SK-N-MC (cell line): ENCODE data around the gene ATP6V1C2.
A peak's percentile ranks its signal among the peaks of the same experiment; 100 is the strongest.

Experiments used
- DNase-seq: peaks from one replicate; pipeline ENCODE4 v3.0.0-alpha.2; 2011; ENCODE audit warnings: low read depth, low spot score
- H3K27ac ChIP-seq: fragments of 200-600 bp; sonication (generic); 2 replicates; pipeline ENCODE4 v1.5.1; 2016; ENCODE audit warnings: mixed run types
- H3K36me3 ChIP-seq: fragments of 200-600 bp; sonication (generic); 2 replicates; pipeline ENCODE4 v1.6.1; 2017; ENCODE audit warnings: antibody characterized with exemption, low read length, mixed read lengths; ENCODE audit not compliant: insufficient read depth
- H3K4me3 ChIP-seq: fragments of 200-600 bp; sonication (generic); 2 replicates; pipeline ENCODE4 v1.5.1; 2016
- H3K9ac ChIP-seq: fragments of 200-600 bp; sonication (generic); 2 replicates; pipeline ENCODE4 v1.8.0; 2017; ENCODE audit warnings: mixed run types, mixed read lengths; ENCODE audit not compliant: insufficient read length
- H3K9me3 ChIP-seq: fragments of 200-600 bp; sonication (generic); 2 replicates; pipeline ENCODE4 v1.6.1; 2017; ENCODE audit warnings: low read depth, mild to moderate bottlenecking, antibody characterized with exemption, low read length, moderate library complexity, mixed read lengths
- EZH2 ChIP-seq: fragments of 200-600 bp; sonication (generic); IDR thresholded peaks from one replicate; pipeline ENCODE4 v1.6.1; 2017; ENCODE audit warnings: antibody characterized with exemption
- FOXP2 ChIP-seq: optimal IDR thresholded peaks from 2 replicates; pipeline ENCODE3; 2011; ENCODE audit warnings: mild to moderate bottlenecking, moderate library complexity; ENCODE audit not compliant: insufficient read depth; ENCODE audit errors: extremely low read length, control extremely low read depth
- POLR2AphosphoS5 ChIP-seq: IDR thresholded peaks from 2 replicates; pipeline ENCODE4 v1.6.1; 2012; ENCODE audit warnings: mild to moderate bottlenecking, low read depth, low read length, borderline replicate concordance

The ATP6V1C2 gene

DNA sequence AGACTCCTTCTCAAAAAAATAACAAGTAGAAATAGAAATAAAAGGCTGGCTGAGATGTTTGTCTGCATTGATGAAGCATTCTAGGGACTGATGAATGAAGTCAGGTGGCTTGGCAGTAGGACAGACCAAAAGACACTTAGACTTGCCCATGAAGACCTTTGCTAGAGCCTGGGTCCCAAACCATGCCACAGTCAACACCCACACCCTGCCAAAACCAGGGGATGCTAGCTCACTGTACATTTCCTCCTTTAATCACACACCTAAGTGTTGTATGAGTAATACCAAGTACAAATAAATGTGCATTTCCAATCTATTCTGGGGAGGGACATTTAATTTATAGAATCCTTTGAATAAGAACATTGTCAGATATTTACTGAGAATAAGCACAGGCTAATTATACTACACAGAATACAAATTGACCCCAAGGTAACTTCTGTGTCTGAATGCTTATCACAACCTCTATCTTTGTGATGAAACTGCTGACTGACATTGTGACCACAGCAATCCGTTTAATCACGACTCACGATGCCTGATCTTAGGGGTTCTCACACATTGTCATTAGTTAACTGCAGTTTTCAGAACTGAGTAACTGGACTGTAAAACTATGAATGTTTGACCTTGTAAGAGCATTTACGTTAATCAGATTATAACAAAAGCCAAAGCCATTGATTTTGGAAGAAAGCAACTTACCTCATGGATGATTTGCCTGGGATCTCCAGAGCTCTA is 21.2 kb upstream of the ATP6V1C2 start:
- H3K9me3 ChIP-seq: no peaks in the 10 kb centered on the region
- DNase-seq: no peak
- no peak for TF ChIP-seq POLR2AphosphoS5
- TF ChIP-seq EZH2: no peak
- no peak for TF ChIP-seq FOXP2
- H3K27ac ChIP-seq: no peak overlapping the region
- no peak overlapping the region for H3K4me3 ChIP-seq
- no peak overlapping the region for H3K9ac ChIP-seq
- H3K36me3 ChIP-seq: no peaks in the 10 kb centered on the region

DNA sequence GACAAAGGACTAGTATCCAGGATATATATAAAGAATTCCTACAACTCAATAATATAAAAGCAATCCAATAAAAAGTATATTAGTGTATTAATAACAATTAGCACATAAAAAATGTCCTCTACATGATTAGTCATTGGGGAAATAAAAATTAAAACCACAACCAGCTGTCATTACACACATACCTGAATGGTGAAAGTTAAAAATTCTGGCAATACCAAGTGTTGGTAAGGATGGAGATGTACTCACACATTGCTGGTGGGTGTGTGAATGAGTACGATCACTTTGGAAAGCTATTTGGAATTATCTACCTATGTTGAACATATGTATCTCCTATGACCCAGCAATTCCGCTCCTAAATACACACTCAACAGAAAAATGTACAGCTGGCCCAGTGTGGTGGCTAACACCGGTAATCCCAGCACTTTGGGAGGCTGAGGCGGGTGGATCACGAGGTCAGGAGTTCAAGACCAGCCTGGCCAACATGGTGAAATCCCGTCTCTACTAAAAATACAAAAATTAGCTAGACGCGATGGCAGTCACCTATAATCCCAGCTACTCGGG is 17.3 kb upstream of the ATP6V1C2 start:
- Histone ChIP-seq H3K9ac (no peak overlapping the region), H3K4me3 (no peak overlapping the region), H3K36me3 (no peaks in the 10 kb centered on the region), H3K27ac (no peak overlapping the region), H3K9me3 (no peaks in the 10 kb centered on the region)
- no peak for DNase-seq
- TF ChIP-seq POLR2AphosphoS5 (no peak), FOXP2 (no peak), EZH2 (no peak)

DNA sequence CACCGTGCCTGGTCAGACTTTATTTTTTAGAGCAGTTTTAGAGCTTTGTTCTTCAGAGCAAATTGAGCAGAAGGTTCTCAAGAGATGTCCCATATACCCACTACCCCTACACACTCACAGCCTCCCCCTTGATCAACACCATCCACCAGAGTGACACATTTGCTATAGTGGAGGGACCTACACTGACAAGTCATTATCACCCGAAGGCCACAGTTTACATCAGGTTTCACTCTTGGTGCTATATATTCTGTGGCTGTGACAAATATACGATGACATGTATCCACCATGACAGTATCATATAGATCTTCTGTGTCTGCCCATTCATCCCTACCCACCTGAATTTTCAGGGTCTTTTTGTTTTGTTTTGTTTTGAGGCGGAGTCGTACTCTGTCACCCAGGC is 15.4 kb upstream of the ATP6V1C2 start:
- Histone ChIP-seq H3K36me3 (no peaks in the 10 kb centered on the region), H3K27ac (no peak overlapping the region), H3K9me3 (no peaks in the 10 kb centered on the region), H3K9ac (no peak overlapping the region), H3K4me3 (no peak overlapping the region)
- no peak for DNase-seq
- TF ChIP-seq FOXP2 (no peak), EZH2 (no peak), POLR2AphosphoS5 (no peak)

DNA sequence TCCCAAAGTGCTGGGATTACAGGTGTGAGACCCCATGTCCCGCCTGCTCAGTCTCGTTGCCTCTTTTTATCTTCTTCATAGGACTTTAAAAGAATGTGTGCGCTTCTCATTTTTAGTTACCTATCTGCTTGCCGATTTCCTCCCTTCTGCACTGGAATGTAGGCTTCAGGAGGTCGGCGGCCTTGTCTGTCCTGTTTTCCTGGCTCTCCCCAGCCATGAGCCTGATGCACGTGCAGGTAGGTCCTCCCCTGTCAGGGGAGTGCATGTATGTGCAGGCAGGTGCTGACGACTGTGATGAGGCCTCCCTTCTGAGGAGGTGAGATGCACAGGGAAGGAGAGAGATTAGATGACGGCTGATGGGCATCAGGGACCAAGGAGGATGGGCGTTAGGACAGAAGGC is 13.6 kb upstream of the ATP6V1C2 start:
- Histone ChIP-seq H3K4me3 (no peak overlapping the region), H3K27ac (no peak overlapping the region), H3K9ac (no peak overlapping the region), H3K9me3 (no peaks in the 10 kb centered on the region), H3K36me3 (no peaks in the 10 kb centered on the region)
- DNase-seq: no peak
- TF ChIP-seq POLR2AphosphoS5 (no peak), EZH2 (no peak), FOXP2 (no peak)

DNA sequence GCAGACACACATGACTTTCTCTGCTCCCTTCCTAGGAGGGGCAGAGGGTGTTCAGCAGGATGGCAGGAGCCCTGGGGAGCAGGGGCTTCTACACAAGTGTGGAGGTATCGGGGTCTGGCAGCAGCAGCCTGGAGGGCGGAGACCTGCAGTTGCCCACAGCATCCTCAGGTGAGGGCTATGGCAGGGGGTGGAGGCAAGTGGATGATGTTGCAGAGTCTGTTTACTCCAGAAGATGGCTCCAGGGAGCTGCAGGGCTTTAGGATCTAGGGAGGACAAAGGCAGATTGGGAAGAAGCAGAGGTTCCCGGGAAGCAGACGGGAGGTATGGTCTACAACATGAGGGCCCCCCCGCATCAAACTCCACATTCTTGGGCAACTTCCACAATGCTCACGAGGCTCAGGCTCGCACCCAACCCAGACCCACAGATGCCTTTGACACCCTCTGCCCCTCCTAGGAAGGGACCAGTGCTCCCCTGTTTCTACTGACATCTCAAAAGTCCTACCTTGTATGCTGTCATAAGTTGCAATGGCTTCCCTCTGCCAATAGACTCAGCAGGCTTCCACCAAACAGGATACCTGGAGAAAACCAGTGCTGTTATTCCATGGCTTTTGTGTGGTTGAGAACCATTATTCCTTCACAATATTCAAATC is 12.0 kb upstream of the ATP6V1C2 start:
- no peak for DNase-seq
- no peak overlapping the region for H3K9ac ChIP-seq

DNA sequence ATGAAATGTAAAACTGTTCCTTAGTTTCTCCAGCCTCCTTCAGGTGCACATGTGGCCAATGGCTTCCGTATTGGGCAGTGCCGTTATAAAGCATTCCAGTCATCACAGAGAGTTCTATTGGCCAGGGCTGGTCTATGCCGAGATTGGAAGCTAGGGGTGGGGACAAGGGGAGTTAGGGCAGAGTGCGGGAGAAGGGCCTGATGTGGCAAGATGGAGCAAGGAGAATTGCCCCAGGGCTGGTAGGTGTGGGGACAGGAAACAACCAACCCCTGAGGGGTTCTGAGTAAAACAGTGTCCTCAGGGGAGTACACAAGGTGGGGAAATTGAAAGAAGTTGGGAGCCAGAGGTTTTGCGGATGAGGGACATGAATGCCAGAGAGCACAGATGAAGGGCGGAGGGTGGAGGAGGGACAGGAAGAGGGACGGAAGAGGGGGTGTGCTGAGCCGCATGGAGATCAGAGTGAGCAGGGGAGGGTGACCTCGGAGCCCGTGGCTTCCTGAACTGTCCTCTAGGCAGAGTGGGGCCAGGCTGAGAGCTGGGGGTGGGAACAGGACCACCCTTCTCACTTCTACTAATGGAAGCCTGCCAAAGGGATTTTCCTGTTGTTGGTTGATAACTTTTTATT is 9.1 kb upstream of the ATP6V1C2 start:
- Histone ChIP-seq H3K9ac (no peak overlapping the region), H3K9me3 (no peaks in the 10 kb centered on the region), H3K27ac (no peak overlapping the region), H3K36me3 (no peaks in the 10 kb centered on the region), H3K4me3 (no peak overlapping the region)
- TF ChIP-seq POLR2AphosphoS5: no peak
- no peak for TF ChIP-seq EZH2
- no peak for TF ChIP-seq FOXP2
- no peak for DNase-seq

More for the DNA sequence above, 12.0 kb upstream of the ATP6V1C2 start:
- Histone ChIP-seq H3K9me3 (no peaks in the 10 kb centered on the region), H3K4me3 (peak overlapping the region; percentile 33), H3K27ac (no peak overlapping the region), H3K36me3 (no peaks in the 10 kb centered on the region)
- no peak for TF ChIP-seq POLR2AphosphoS5
- peak; percentile 88 for TF ChIP-seq FOXP2

DNA sequence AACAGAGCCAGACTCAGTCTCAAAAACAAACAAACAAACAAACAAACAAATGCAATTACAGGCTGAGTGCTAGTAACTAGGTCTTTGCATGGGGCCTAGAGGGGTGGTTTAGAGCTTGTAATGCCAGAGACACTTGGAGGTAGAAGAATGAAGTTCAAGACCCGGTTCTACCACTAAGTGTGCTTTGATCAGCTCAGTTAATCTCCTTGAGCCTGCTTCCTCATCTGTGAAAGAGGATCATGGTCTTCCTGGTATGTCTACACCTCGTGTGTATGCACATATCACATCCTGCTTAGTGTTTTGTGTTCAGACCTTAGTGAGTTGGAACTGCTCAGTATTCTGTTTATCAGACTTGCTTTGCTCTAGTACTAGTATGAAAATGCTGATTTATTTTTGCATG is 4.8 kb upstream of the ATP6V1C2 start:
- Histone ChIP-seq H3K27ac (peak overlapping the region; percentile 93), H3K9ac (no peak overlapping the region), H3K36me3 (no peaks in the 10 kb centered on the region), H3K4me3 (no peak overlapping the region), H3K9me3 (no peaks in the 10 kb centered on the region)
- DNase-seq: no peak
- no peak for TF ChIP-seq POLR2AphosphoS5
- no peak for TF ChIP-seq FOXP2
- no peak for TF ChIP-seq EZH2

DNA sequence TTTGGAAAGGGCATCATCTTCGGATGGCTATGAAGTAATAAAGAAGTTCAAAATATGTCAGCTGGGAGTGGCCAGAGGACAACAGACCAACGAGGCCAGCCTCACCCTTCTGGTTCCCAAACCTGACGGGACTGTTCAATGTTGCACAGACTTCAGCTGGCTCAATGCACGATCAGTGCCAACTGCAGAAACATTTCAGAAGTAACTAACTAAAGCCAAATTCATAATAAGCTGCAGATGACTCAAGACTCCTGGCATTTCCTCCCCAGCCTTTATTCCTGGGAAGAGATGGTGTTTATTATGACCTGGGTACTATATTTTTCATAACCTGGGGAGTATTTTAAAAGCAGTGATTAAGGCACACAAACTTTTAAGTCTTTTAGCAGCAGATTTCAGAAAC is 3.8 kb upstream of the ATP6V1C2 start:
- peak overlapping the region; percentile 72 for H3K9ac ChIP-seq
- H3K4me3 ChIP-seq: peak overlapping the region; percentile 74
- H3K27ac ChIP-seq: peak overlapping the region; percentile 93
- no peaks in the 10 kb centered on the region for H3K36me3 ChIP-seq
- TF ChIP-seq POLR2AphosphoS5: no peak
- TF ChIP-seq FOXP2: no peak
- TF ChIP-seq EZH2: no peak
- peak; percentile 22 for DNase-seq
- H3K9me3 ChIP-seq: no peaks in the 10 kb centered on the region
